Measurements from ENCODE around the gene CHL1.
A peak's percentile ranks its signal among the peaks of the same experiment; 100 is the strongest.

CHL1 gene

GRCh38 chr3:414063-414462, 217.5 kb downstream of the CHL1 start:
- DNase-seq (ENCODE audit: low read depth in 2 of 2) = peak; percentile 19 to 36
- peak; percentile 18 for TF ChIP-seq CTCF (IDR thresholded peaks at IDR 0.05; ENCODE audit: low read depth, low read length)

GRCh38 chr3:418239-418929, 221.8 kb downstream of the CHL1 start:
- H3K4me3 ChIP-seq (replicated peaks in 1 of 2; ENCODE audit: low read depth in 2 of 2, low read length in 2 of 2) = no peak overlapping the region
- no peak for DNase-seq (ENCODE audit: low read depth in 2 of 2)
- no peak for TF ChIP-seq CTCF (IDR thresholded peaks at IDR 0.05; ENCODE audit: low read depth, low read length)

More at GRCh38 chr3:414063-414462, 217.5 kb downstream of the CHL1 start:
- no peak overlapping the region for H3K4me3 ChIP-seq (replicated peaks in 1 of 2; ENCODE audit: low read depth in 2 of 2, low read length in 2 of 2)

GRCh38 chr3:420584-420983, 224.0 kb downstream of the CHL1 start:
- no peak overlapping the region for H3K4me3 ChIP-seq (replicated peaks in 1 of 2; ENCODE audit: low read depth in 2 of 2, low read length in 2 of 2)
- TF ChIP-seq CTCF (IDR thresholded peaks at IDR 0.05; ENCODE audit: low read depth, low read length) = no peak
- no peak for DNase-seq (ENCODE audit: low read depth in 2 of 2)

GRCh38 chr3:425079-425478, 228.5 kb downstream of the CHL1 start:
- no peak for DNase-seq (ENCODE audit: low read depth in 2 of 2)
- TF ChIP-seq CTCF (IDR thresholded peaks at IDR 0.05; ENCODE audit: low read depth, low read length) = no peak
- H3K4me3 ChIP-seq (replicated peaks in 1 of 2; ENCODE audit: low read depth in 2 of 2, low read length in 2 of 2) = no peak overlapping the region

GRCh38 chr3:426072-426471, 229.5 kb downstream of the CHL1 start:
- DNase-seq (ENCODE audit: low read depth in 2 of 2) = no peak
- no peak overlapping the region for H3K4me3 ChIP-seq (replicated peaks in 1 of 2; ENCODE audit: low read depth in 2 of 2, low read length in 2 of 2)
- no peak for TF ChIP-seq CTCF (IDR thresholded peaks at IDR 0.05; ENCODE audit: low read depth, low read length)

- DNase-seq (ENCODE audit: low read depth in 2 of 2) = no peak
- no peak for TF ChIP-seq CTCF (IDR thresholded peaks at IDR 0.05; ENCODE audit: low read depth, low read length)
- no peak overlapping the region for H3K4me3 ChIP-seq (replicated peaks in 1 of 2; ENCODE audit: low read depth in 2 of 2, low read length in 2 of 2)
Measured at GRCh38 chr3:427128-427527, 230.6 kb downstream of the CHL1 start.

GRCh38 chr3:430186-430585, 233.6 kb downstream of the CHL1 start:
- DNase-seq (ENCODE audit: low read depth in 2 of 2) = no peak
- H3K4me3 ChIP-seq (replicated peaks in 1 of 2; ENCODE audit: low read depth in 2 of 2, low read length in 2 of 2) = no peak overlapping the region
- no peak for TF ChIP-seq CTCF (IDR thresholded peaks at IDR 0.05; ENCODE audit: low read depth, low read length)

All from cardiac fibroblast (primary cell).